Nephron progenitor cell (in vitro differentiated cells): ENCODE measurements around the gene FAM20A.

Source experiments
- DNase-seq: peaks from one replicate; pipeline ENCODE4 v3.0.0; 2021
- H3K27ac Mint-ChIP-seq: 2 replicates; pipeline ENCODE4 v1.8.0; 2021; ENCODE audit warnings: mild to moderate bottlenecking, moderate library complexity, mixed read lengths
- H3K27me3 Mint-ChIP-seq: 2 replicates; pipeline ENCODE4 v1.8.0; 2021; ENCODE audit warnings: mild to moderate bottlenecking, low read depth, mixed read lengths; ENCODE audit not compliant: poor library complexity
- H3K36me3 Mint-ChIP-seq: 2 replicates; pipeline ENCODE4 v1.8.0; 2021; ENCODE audit warnings: low read depth, mixed read lengths
- H3K4me1 Mint-ChIP-seq: 2 replicates; pipeline ENCODE4 v1.8.0; 2021; ENCODE audit warnings: mixed read lengths
- H3K4me3 Mint-ChIP-seq: 2 replicates; pipeline ENCODE4 v1.8.0; 2021; ENCODE audit warnings: mild to moderate bottlenecking, moderate library complexity, mixed read lengths
- H3K9me3 Mint-ChIP-seq: 2 replicates; pipeline ENCODE4 v1.8.0; 2021; ENCODE audit warnings: mild to moderate bottlenecking, moderate library complexity, mixed read lengths
- CTCF ChIP-seq: fragments of 200-600 bp; sonication (generic); IDR thresholded peaks from 2 replicates; pipeline ENCODE4 v1.5.0; 2021; ENCODE audit warnings: antibody characterized with exemption

FAM20A gene

GRCh38 chr17:68598074-68598473 is 3.1 kb downstream of the FAM20A start:
- Mint-ChIP-seq H3K36me3 (no peaks in the 10 kb centered on the region), H3K27me3 (peaks cover 82% of the 10 kb centered on the region), H3K4me3 (no peak overlapping the region), H3K9me3 (peaks cover 3% of the 10 kb centered on the region), H3K27ac (no peak overlapping the region), H3K4me1 (peaks cover 49% of the 10 kb centered on the region)
- no peak for TF ChIP-seq CTCF
- DNase-seq = no peak

- Mint-ChIP-seq H3K27me3 (peaks cover 72% of the 10 kb centered on the region), H3K9me3 (peaks cover 3% of the 10 kb centered on the region), H3K36me3 (no peaks in the 10 kb centered on the region), H3K27ac (no peak overlapping the region), H3K4me3 (no peak overlapping the region), H3K4me1 (peaks cover 60% of the 10 kb centered on the region)
- DNase-seq = no peak
- TF ChIP-seq CTCF = no peak
These were observed 4.7 kb downstream of the FAM20A start for GRCh38 chr17:68596411-68596945.

- TF ChIP-seq CTCF = no peak
- no peak for DNase-seq
- Mint-ChIP-seq H3K36me3 (no peaks in the 10 kb centered on the region), H3K27me3 (peaks cover 67% of the 10 kb centered on the region), H3K4me1 (peaks cover 62% of the 10 kb centered on the region), H3K4me3 (no peak overlapping the region), H3K27ac (no peak overlapping the region), H3K9me3 (peaks cover 3% of the 10 kb centered on the region)
These were observed 5.2 kb downstream of the FAM20A start for GRCh38 chr17:68595986-68596385.

- no peak for DNase-seq
- Mint-ChIP-seq H3K36me3 (no peaks in the 10 kb centered on the region), H3K4me3 (no peak overlapping the region), H3K27ac (no peak overlapping the region), H3K9me3 (peaks cover 3% of the 10 kb centered on the region), H3K4me1 (peaks cover 62% of the 10 kb centered on the region), H3K27me3 (peaks cover 62% of the 10 kb centered on the region)
- no peak for TF ChIP-seq CTCF
These were observed 5.7 kb downstream of the FAM20A start for GRCh38 chr17:68595496-68595895.

GRCh38 chr17:68594552-68594951 is 6.6 kb downstream of the FAM20A start:
- Mint-ChIP-seq H3K4me1 (peaks cover 59% of the 10 kb centered on the region), H3K4me3 (no peak overlapping the region), H3K27me3 (peaks cover 53% of the 10 kb centered on the region), H3K9me3 (peaks cover 3% of the 10 kb centered on the region), H3K36me3 (no peaks in the 10 kb centered on the region), H3K27ac (no peak overlapping the region)
- TF ChIP-seq CTCF = no peak
- DNase-seq = no peak
